GM21825 (cell line): Measurements from ENCODE around the gene HLA-G.
"Not testable (repeated sequence)": the region's sequence is repeated elsewhere in the genome, so short reads cannot be mapped to it uniquely, and the experiment has no call there.

ENCODE experiments used
- ATAC-seq: cut with Tn5 transposase; IDR thresholded peaks from one replicate; pipeline ENCODE4 v1.9.1; 2021; ENCODE audit warnings: mild to moderate bottlenecking, moderate library complexity; ENCODE audit not compliant: unreplicated experiment

The HLA-G gene

DNA sequence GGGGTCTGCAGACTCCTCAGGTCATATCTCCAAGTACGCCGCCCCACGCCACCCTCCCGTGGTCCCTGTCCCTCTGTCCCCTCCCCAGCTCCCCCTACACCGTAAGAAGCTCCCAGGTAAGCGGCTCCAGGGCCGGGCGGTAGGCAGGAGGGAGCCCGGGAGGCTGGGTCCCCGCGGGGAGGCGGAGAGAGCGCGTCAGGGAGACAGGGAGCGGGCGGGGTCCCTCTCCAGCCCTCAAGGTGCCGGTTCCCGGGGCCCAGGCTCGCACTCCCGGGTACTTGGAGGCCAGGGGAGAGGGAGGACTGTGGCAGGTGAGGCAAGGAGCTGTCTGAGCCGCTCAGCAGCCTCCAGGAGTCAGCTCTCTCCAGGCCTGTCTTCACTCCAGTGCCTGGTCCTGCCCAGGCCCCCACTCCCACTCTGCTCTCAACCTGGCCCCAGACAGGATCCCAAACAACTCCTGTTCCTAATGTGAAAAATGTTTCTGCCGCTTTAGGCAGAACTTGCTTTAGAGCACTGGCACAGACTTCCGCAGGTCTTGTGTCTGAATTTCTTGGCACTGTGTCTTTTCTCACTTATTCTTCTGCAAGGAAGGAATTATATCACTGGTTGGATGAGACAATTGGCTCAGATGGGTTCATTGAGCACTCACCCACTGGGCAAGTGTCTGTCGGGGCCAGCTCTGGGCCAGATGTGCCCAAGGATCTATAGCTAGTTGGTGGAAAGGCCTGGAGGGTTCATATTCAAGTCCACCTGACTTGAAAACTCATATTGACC, 36.6 kb downstream of the HLA-G start:
- no peak for ATAC-seq

GRCh38 chr6:29865631-29866030, 38.0 kb downstream of the HLA-G start:
- no peak for ATAC-seq

- ATAC-seq, result no peak
Measured at GRCh38 chr6:29870104-29870503, 42.5 kb downstream of the HLA-G start.

DNA sequence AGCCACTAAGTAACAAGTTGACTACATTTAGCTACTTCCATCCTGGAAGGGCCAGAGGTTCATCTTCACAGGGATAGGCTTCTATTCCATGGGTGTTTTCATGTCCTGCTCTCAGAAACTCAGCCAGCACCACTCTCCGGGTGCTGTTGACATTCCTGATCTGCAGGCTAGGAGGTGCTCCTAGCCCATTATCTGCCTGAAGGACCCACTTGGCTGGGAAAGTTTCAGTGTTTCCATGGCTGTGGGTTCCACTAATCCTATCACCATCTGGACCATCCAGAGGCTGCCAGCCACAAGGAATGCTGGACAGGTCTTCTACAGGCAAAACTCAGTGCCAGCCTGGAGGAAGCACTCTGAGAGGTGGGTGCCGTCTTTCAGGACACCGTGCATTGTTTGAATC, 45.2 kb downstream of the HLA-G start:
- ATAC-seq, result no peak

DNA sequence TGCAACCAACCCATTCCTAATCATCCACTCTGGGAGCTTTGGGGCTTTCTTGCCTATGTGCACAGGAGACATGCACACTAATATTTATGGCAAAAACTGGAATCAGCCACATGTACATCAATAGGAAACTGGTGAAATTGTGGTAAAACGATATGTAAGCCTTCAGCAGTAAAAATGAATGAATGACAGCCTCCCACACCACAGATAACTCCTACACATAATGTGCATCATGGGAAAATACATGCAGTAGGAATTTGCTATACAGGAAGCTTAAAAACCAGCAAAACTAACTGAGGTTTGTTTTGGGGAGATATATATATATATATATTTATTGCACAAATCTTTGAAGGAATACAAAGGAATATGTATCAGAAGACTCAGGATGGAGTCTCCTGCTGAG, 47.6 kb downstream of the HLA-G start:
- ATAC-seq, result no peak

GRCh38 chr6:29875734-29876133, 48.1 kb downstream of the HLA-G start:
- ATAC-seq, result not testable (repeated sequence)
